T-helper 9 cell (primary cell): ENCODE measurements around the gene PHLDB2.

Experiments used
- DNase-seq: peaks from one replicate; pipeline ENCODE4 v3.0.0-alpha.2; 2020

PHLDB2 gene

GRCh38 chr3:111967651-111968274 is 108.7 kb downstream of the PHLDB2 start:
- peak; percentile 74 for DNase-seq

GRCh38 chr3:111968319-111969054 is 109.4 kb downstream of the PHLDB2 start:
- no peak for DNase-seq

GRCh38 chr3:111970376-111970775 is 111.3 kb downstream of the PHLDB2 start:
- DNase-seq = no peak

GRCh38 chr3:111971533-111972130 is 112.6 kb downstream of the PHLDB2 start:
- no peak for DNase-seq

GRCh38 chr3:111972891-111973290 is 113.8 kb downstream of the PHLDB2 start:
- DNase-seq = no peak

GRCh38 chr3:111975131-111975530 is 116.1 kb downstream of the PHLDB2 start:
- no peak for DNase-seq

GRCh38 chr3:111976254-111976653 is 117.2 kb downstream of the PHLDB2 start:
- no peak for DNase-seq

GRCh38 chr3:111978583-111979433 is 119.7 kb downstream of the PHLDB2 start, which contains the start of gene ABHD10:
Gene ABHD10 (plus strand): TSS chr3:111979026. CDS start chr3:111979062, 36 bp downstream.
- DNase-seq = peak; percentile 92

- DNase-seq = no peak
Observed at GRCh38 chr3:111979434-111980038, 120.5 kb downstream of the PHLDB2 start.

GRCh38 chr3:111980716-111981456 is 121.8 kb downstream of the PHLDB2 start:
- no peak for DNase-seq

GRCh38 chr3:111981457-111981763 is 122.3 kb downstream of the PHLDB2 start:
- DNase-seq = no peak

GRCh38 chr3:111984636-111985298 is 125.7 kb downstream of the PHLDB2 start:
- DNase-seq = no peak

GRCh38 chr3:111986800-111987199 is 127.7 kb downstream of the PHLDB2 start:
- DNase-seq = no peak

- no peak for DNase-seq
Observed at GRCh38 chr3:111989061-111989678, 130.1 kb downstream of the PHLDB2 start.

GRCh38 chr3:111993038-111993437 is 134.0 kb downstream of the PHLDB2 start:
- no peak for DNase-seq

- DNase-seq = no peak
Observed at GRCh38 chr3:111998636-111999483, 139.8 kb downstream of the PHLDB2 start, which contains the start of gene TAGLN3. Gene TAGLN3 (plus strand): TSS chr3:111998922. CDS start chr3:111999423, 501 bp downstream.

GRCh38 chr3:111999484-112000324 is 140.6 kb downstream of the PHLDB2 start:
- DNase-seq = no peak

GRCh38 chr3:112000367-112000771 is 141.3 kb downstream of the PHLDB2 start:
- DNase-seq = no peak

GRCh38 chr3:112000966-112001365 is 141.9 kb downstream of the PHLDB2 start:
- DNase-seq = no peak
